LoVo (cell line): Measurements from ENCODE around the gene FUOM.
"Not testable (repeated sequence)": the region's sequence is repeated elsewhere in the genome, so short reads cannot be mapped to it uniquely, and the experiment has no call there.

ENCODE experiments used
- DNase-seq: peaks from one replicate; pipeline ENCODE4 v3.0.0-alpha.2; 2016; ENCODE audit warnings: low spot score

The FUOM gene

GRCh38 chr10:133332936-133333699 lies 24.7 kb downstream of the FUOM start:
- DNase-seq, result no peak

- DNase-seq, result peak; percentile 86
Observed at GRCh38 chr10:133329491-133330202, 28.2 kb downstream of the FUOM start.

GRCh38 chr10:133328358-133329343 lies 29.2 kb downstream of the FUOM start:
- DNase-seq, result no peak

GRCh38 chr10:133327651-133328357 lies 30.0 kb downstream of the FUOM start:
- DNase-seq, result no peak

GRCh38 chr10:133326745-133327650 lies 30.8 kb downstream of the FUOM start:
- DNase-seq, result no peak

GRCh38 chr10:133326223-133326551 lies 31.6 kb downstream of the FUOM start:
- DNase-seq, result no peak

GRCh38 chr10:133325440-133326222 lies 32.2 kb downstream of the FUOM start:
- DNase-seq, result no peak

GRCh38 chr10:133324857-133325260 lies 33.0 kb downstream of the FUOM start:
- no peak for DNase-seq

- DNase-seq, result peak; percentile 76
Observed at GRCh38 chr10:133324198-133324792, 33.5 kb downstream of the FUOM start.

GRCh38 chr10:133322064-133322709 lies 35.6 kb downstream of the FUOM start:
- DNase-seq, result not testable (repeated sequence)

- DNase-seq, result not testable (repeated sequence)
Observed at GRCh38 chr10:133320852-133321422, 36.9 kb downstream of the FUOM start.

GRCh38 chr10:133318494-133319127 lies 39.2 kb downstream of the FUOM start:
- DNase-seq, result peak; percentile 70

- no peak for DNase-seq
Observed at GRCh38 chr10:133316732-133317131, 41.1 kb downstream of the FUOM start.

- no peak for DNase-seq
Observed at GRCh38 chr10:133316266-133316665, 41.6 kb downstream of the FUOM start.

- no peak for DNase-seq
Observed at GRCh38 chr10:133315847-133316246, 42.0 kb downstream of the FUOM start.

- DNase-seq, result no peak
Observed at GRCh38 chr10:133314911-133315310, 42.9 kb downstream of the FUOM start.

- DNase-seq, result no peak
Observed at GRCh38 chr10:133313192-133313591, 44.6 kb downstream of the FUOM start.

GRCh38 chr10:133312769-133313145 lies 45.1 kb downstream of the FUOM start:
- DNase-seq, result no peak
